Astrocyte (in vitro differentiated cells and primary cell): ENCODE data around the gene CHMP4B.

Source experiments
- CTCF ChIP-seq: IDR thresholded peaks from 2 replicates; pipeline ENCODE4 v1.5.1; 2011; ENCODE audit warnings: low read depth, mild to moderate bottlenecking, inconsistent platforms, low read length, moderate library complexity; ENCODE audit not compliant: insufficient read depth
- EZH2 ChIP-seq: IDR thresholded peaks from 2 replicates; pipeline ENCODE4 v1.6.1; 2012; ENCODE audit warnings: mild to moderate bottlenecking, low read length, inconsistent platforms; ENCODE audit not compliant: insufficient read depth

GRCh38 chr20:33817411-33817810, 6.3 kb downstream of the CHMP4B start:
- no peak for TF ChIP-seq CTCF
- no peak for TF ChIP-seq EZH2
